NCI-H510A treated with DMSO at 0.1 percent for 48 hours (cell line): ENCODE results near the gene CDSN.

Experiments
- DNase-seq: peaks from one replicate; lab custom pipeline; 2025; lab: John Stamatoyannopoulos, UW

CDSN gene

DNA sequence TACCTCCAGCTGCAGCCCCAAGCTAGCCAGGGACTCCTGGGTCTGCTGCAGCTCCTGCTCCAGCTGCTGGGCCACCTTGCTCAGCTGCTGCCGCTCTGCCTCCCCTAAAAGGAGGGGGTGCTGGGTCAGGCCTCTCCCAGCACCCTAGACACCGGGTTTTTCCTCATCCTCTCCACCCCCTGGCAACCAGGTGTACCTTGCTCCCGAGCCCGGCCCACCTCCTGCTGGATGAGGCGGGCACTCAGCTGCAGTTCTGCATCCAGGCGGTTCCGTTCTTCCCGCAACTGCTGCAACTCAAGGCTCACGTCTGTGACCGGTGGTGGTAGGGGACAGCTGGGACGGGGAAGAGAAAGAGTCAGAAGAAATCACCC, 24.7 kb upstream of the CDSN start:
- DNase-seq = no peak

- no peak for DNase-seq
These were observed 24.2 kb upstream of the CDSN start for GRCh38 chr6:31144296-31144969.

GRCh38 chr6:31143148-31143547, 22.9 kb upstream of the CDSN start:
- DNase-seq = no peak

DNA sequence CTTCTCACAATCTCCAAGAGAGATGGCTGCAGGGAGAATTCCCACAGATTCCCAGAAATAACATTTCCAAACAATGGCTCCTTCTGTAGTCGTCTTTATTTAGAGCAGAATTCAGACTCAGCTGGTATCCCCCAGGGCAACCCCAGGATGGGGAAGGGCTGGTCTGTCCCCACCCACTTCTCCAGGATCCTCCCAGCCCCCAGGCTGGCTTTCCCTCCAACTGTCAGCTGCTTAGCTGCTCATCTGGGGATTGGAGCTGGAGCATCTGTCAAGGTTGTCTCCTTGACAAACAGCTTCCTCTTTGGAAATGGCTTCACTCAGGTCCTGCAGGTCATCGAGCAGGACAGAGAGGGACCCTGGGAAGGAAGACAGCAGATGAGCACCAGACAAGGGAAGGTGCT, 22.1 kb upstream of the CDSN start:
- DNase-seq = no peak

DNA sequence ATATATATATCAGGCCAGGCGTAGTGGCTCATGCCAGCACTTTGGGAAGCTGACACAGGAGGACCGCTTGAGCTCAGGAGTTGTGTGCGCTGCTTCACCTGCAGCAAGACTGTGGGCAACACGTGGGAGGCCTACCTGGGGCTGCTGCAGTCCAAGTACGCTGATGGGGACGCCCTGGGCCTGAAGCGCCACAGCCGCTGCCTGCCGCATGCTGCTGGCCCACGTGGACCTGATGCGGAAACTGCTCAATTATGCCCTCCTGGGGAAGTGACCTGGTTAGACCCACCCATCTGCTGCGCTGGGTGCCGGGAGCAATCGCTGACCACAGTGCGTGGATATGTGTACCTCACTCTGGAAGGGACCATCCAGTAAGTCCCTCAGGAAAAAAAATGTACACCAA, 20.4 kb upstream of the CDSN start:
- no peak for DNase-seq

- no peak for DNase-seq
These were observed 19.4 kb upstream of the CDSN start for GRCh38 chr6:31139599-31139998.

- DNase-seq = no peak
These were observed 18.7 kb upstream of the CDSN start, which contains the start of gene PSORS1C2 for GRCh38 chr6:31138982-31139381. TSS of gene PSORS1C2 (minus strand) at chr6:31139066. CDS start at chr6:31139026, 40 bp downstream.

- DNase-seq = no peak
These were observed 15.5 kb upstream of the CDSN start for GRCh38 chr6:31135710-31136109.

DNA sequence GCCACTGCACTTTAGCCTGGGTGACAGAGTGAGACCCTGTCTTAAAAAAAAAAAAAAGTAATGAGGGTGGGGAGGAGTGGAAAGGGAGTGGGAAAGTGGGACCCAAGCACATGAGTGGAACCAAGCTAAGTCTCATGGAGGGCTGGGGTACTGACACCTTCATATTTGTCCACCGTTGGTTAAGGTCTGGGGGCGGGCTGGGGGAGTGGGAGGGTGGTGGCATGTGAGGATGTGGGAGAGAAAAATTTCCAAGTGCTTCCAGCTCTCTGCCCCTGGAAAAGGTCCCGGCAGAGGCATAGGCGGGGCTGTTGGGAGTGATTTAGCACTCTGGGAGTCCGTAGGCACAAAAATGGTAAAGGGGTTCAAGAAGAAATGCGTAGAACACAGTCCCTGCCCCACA, 12.6 kb upstream of the CDSN start:
- no peak for DNase-seq

- DNase-seq = no peak
These were observed 11.3 kb upstream of the CDSN start for GRCh38 chr6:31131595-31131994.

- DNase-seq = no peak
These were observed 10.5 kb upstream of the CDSN start for GRCh38 chr6:31130751-31131150.

DNA sequence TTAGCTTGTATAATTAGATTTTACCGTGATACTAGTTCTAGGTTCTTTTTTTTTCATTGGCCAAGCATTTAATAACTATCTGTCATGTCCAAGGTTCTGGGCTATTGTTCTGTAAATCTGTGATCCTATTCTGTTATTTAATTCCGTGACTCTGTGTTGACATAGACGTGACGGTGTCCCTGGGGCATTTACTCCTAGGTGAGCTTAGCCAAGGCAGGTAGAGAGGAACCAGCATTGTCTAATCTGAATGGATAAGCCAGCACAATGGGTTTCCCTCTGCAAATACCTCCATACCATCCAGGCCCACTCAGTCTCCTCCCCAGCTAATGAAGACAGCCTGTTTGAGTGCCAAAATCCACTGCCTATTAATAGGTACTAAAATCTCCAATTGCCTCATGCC, 8.9 kb upstream of the CDSN start:
- no peak for DNase-seq

- DNase-seq = peak; percentile 65
These were observed 7.9 kb upstream of the CDSN start for GRCh38 chr6:31128093-31128676.

DNA sequence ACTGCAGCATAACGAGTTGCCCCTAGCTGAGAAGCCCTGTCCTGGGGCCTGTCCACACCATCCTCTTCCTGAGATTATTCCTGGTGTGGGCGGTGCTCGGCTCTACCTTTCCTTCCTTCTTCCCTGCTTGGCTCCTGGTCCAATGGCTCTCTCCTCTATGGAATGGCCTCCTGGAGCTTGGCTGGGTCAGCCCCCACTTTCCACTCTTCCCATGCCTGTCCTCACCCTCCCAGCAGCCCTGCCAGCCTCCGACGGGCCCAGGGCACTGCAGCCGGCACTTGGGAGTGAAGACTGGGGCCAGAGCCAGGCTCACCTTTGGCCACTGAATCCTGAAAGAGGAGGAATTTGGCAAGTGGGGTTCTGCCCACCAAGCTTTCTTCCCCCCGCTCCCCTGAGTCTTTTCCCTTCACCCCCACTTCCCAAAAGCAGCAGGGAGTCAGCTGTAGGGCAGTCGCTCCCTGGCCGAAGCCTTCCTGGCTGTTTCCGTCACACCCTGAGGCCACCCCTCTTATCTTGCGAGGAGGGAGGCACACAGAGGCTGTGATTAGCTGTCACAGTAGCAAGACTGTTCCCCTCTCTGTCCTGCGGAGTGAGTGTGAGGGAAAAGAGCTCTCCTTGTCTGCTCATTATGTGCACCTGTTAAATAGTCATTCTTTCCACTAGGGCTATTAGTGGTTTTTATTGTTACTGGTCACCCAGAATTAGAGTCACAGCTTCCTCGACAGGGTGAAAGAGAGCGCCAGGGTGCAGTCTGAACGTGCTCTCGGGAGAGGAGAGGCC, 6.3 kb upstream of the CDSN start:
- DNase-seq = no peak

DNA sequence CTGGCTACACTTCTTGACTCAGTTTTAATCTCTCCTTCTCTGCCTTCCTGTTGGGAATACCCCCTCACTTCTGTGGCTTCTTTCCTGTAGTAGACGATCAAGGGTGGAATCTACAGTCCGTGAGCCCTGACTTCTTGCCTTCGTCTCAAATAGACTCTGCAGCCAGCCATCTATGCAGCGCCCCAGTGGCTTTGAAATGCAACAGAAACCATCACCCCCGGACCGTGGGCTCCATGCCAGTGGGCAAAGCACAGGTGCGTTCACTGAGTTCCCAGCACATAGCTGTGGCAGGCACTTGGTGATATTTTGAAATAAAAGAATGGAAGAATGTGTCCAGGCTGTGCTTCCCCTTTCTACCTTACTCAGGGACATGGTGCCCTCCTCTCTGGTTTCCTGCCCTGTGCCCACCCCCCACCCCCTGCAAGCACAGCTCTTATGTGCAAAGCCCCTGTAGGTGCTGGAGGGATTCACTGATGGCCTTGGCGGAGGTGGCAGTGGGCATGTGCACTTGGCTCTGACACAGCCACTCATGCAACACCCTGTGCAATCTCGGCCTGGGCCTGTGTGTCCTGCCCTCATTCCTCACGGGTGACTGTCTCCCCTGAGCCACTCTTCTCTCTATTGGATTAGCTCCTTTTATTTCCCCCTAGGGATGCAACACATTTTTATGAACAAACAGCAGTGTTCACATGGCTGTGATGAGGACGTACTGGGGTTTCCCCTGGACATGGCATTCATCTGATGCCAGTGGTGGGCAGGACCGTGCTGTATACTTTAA, 5.5 kb upstream of the CDSN start:
- no peak for DNase-seq

GRCh38 chr6:31125162-31125561, 4.9 kb upstream of the CDSN start:
- no peak for DNase-seq

DNA sequence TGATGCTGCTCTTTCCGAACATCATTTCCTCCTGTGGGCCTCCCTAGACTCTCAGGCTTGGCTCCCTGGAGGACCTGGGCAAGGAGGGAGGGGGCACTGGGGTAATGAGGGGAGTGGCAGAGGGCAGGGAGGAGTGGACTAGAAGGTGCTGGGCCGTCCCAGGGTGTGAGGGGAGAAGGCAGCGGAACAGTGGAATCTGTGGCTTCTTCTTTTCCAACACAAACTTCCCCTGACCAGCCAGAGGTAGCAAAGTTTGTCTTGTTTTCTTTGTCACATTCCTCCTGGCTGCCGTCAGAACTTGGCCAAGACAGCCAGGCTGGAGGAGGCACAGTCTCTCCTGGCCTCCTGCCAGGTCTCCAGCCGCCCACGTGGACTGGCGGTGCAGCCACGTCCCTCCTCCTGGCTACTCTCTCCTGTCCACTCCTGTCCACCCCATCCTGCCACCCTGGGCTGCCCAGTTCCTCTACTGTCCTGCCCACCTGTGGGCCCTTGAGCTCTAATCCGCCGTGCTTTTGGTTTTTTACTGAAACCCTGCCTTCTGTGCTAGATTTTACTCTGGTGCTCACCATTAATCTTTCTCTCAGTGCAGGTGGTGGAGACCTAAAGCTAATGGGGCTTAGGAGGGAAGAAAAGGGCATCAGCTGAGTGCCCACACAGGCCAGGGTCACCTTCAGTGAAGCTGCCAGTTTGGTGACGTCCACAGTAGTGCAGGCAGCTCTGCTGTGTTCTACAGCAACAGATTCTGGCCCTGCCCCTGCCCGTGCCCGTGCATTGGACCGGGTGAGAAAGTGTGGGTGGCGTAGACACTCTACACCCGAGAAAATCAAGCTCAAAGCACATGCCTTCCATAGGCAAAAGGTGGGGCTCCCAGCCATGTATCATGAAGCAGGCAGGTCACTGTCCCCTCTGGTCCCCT, 2.8 kb upstream of the CDSN start:
- no peak for DNase-seq

GRCh38 chr6:31121131-31121790, 1.0 kb upstream of the CDSN start:
- DNase-seq = no peak

DNA sequence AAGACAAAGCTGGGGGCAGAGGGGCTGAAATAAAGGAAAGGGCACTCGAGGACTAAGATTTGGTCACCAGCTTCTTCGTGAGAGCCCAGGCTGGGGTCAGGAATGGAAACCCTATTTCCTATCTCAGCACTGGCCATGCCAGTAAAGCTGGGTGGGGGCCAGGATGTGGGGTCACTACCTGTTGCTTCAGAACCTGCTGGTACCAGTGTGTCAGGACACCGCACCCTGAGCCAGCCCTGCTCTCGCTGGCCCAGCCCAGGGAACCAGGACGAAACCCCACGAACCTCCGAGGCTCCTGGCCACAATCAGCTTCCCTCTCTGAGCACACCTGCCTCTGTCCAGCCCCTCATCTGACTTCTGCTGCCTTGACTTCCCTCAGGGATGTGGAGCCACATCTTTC, 2.1 kb downstream of the CDSN start:
- DNase-seq = no peak

- DNase-seq = no peak
These were observed 3.4 kb downstream of the CDSN start for GRCh38 chr6:31116661-31117385.
